ENCODE measurements around the gene PON2. TPM values are rescaled to one million over a fixed set of nuclear protein-coding genes. Genes with fewer than 3 reads are reported as not detected.

The PON2 gene
- total and polyA plus RNA-seq, 2 of the 13 experiments (the other 11 are each of a cell fraction or from before 2014, with no cell fraction given): 202 to 217 TPM

DNA sequence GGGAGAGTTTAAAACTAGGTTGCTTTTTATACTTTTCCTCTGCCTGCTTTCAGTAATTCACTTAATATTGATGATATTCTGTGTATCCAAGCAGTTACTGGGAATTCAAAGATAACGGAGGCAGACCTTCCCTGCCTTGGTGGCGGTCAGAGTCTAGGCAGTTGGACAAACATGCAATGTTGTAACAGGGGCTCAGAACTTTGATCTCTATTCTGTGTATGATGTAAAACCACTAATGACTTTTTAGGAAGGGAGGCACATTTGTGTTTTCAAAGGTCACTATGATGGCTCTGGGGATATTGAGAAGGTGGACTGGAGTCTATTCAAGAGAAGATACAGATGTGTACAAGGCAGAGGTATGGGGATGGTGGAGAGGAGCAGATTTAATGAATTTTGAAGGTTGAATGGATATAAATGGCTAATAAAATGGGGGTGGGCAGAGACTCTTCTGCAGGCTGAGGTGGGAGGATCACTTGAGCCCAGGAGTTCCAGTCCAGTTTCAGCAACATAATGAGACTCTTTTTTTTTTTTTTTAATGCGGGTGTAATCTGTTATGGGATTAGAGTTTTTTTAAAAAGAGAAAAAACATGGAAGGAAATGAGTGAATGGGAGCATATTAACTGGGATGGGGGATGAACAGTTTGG, 5.7 kb upstream of the PON2 start (continued):
- TF ChIP-seq KIAA2018 (CRISPR knock-in tag; IDR thresholded peaks at IDR 0.05; ENCODE audit: borderline replicate concordance) (no peak), TEAD3 (CRISPR knock-in tag; optimal IDR thresholded peaks at IDR 0.05; ENCODE audit: borderline replicate concordance) (peak; percentile 89), PRMT3 (CRISPR knock-in tag; IDR thresholded peaks at IDR 0.05; ENCODE audit: borderline replicate concordance, low read depth) (no peak), ZNF331 (CRISPR knock-in tag; IDR thresholded peaks at IDR 0.05) (peak; percentile 95), SRSF9 (IDR thresholded peaks at IDR 0.05; ENCODE audit: borderline replicate concordance, insufficient read depth, low read depth, low read length, poor library complexity, severe bottlenecking) (no peak), ELF3 (CRISPR knock-in tag; IDR thresholded peaks at IDR 0.05) (peak; percentile 86), ZNF367 (CRISPR knock-in tag; IDR thresholded peaks at IDR 0.05; ENCODE audit: borderline replicate concordance) (no peak), TAF15 (IDR thresholded peaks at IDR 0.05; ENCODE audit: low read depth, low read length, poor library complexity, severe bottlenecking) (no peak), ZNF629 (CRISPR knock-in tag; conservative IDR thresholded peaks at IDR 0.05) (no peak), ZNF30 (CRISPR knock-in tag; IDR thresholded peaks at IDR 0.05) (0 out of 2 replicates have a peak, but pooled peaks have one; percentile 50), ZNF354B (CRISPR knock-in tag; IDR thresholded peaks at IDR 0.05) (no peak), ZNF12 (CRISPR knock-in tag; IDR thresholded peaks at IDR 0.05) (peak; percentile 72; the same call in 1 of the 2 replicates), FOXO1 (CRISPR knock-in tag; IDR thresholded peaks at IDR 0.05) (peak; percentile 96), HNRNPLL (IDR thresholded peaks at IDR 0.05; ENCODE audit: low read depth, low read length, poor library complexity, severe bottlenecking) (no peak), HNRNPUL1 (IDR thresholded peaks at IDR 0.05; ENCODE audit: low read depth, low read length) (no peak), ZZZ3 (CRISPR knock-in tag; IDR thresholded peaks at IDR 0.05; ENCODE audit: borderline replicate concordance) (no peak)
- TF ChIP-seq, protein P1, sequence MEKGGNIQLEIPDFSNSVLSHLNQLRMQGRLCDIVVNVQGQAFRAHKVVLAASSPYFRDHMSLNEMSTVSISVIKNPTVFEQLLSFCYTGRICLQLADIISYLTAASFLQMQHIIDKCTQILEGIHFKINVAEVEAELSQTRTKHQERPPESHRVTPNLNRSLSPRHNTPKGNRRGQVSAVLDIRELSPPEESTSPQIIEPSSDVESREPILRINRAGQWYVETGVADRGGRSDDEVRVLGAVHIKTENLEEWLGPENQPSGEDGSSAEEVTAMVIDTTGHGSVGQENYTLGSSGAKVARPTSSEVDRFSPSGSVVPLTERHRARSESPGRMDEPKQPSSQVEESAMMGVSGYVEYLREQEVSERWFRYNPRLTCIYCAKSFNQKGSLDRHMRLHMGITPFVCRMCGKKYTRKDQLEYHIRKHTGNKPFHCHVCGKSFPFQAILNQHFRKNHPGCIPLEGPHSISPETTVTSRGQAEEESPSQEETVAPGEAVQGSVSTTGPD (CRISPR knock-in tag; IDR thresholded peaks at IDR 0.05): no peak
- TF ChIP-seq, protein P2, sequence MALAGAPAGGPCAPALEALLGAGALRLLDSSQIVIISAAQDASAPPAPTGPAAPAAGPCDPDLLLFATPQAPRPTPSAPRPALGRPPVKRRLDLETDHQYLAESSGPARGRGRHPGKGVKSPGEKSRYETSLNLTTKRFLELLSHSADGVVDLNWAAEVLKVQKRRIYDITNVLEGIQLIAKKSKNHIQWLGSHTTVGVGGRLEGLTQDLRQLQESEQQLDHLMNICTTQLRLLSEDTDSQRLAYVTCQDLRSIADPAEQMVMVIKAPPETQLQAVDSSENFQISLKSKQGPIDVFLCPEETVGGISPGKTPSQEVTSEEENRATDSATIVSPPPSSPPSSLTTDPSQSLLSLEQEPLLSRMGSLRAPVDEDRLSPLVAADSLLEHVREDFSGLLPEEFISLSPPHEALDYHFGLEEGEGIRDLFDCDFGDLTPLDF (CRISPR knock-in tag; IDR thresholded peaks at IDR 0.05): no peak

Measured in HepG2 (cell line).